ENCODE results near the gene NSMCE4A.
"Not testable (repeated sequence)": the region's sequence is repeated elsewhere in the genome, so short reads cannot be mapped to it uniquely, and the experiment has no call there.

NSMCE4A gene

GRCh38 chr10:122020226-122020625 is 45.2 kb upstream of the NSMCE4A start:
- DNase-seq = no peak
- no peak overlapping the region for H4K5ac ChIP-seq (ENCODE audit: low read length)
- H3K36me3 ChIP-seq (ENCODE audit: control insufficient read depth, insufficient read depth, low read length) = no peaks in the 10 kb centered on the region
- H3K4me2 ChIP-seq (ENCODE audit: low read length) = no peak overlapping the region
- H2BK15ac ChIP-seq (replicated peaks; ENCODE audit: low read depth) = no peak overlapping the region
- no CpG with 5 or more reads among the region's 6 CpGs for WGBS (ENCODE audit: extremely low coverage, insufficient coverage, low lambda C conversion rate)
- no peak overlapping the region for H3K27ac ChIP-seq (ENCODE audit: low read depth, low read length)
- H3K27me3 ChIP-seq (ENCODE audit: insufficient read depth, low read length, poor library complexity) = no peaks in the 10 kb centered on the region
- H3K4me3 ChIP-seq (ENCODE audit: low read length) = no peak overlapping the region
- peaks cover 2% of the 10 kb centered on the region for H3K4me1 ChIP-seq (ENCODE audit: control insufficient read depth, low read depth, low read length)
- no peak overlapping the region for H3K23ac ChIP-seq (ENCODE audit: low read length)
- H2AK5ac ChIP-seq (ENCODE audit: low read length) = no peak overlapping the region
- H4K8ac ChIP-seq (ENCODE audit: low read depth, low read length) = no peak overlapping the region
- H3K4ac ChIP-seq (ENCODE audit: low read depth, low read length) = no peak overlapping the region
- no peak overlapping the region for H3K56ac ChIP-seq (ENCODE audit: low read length)
- no peak overlapping the region for H2BK5ac ChIP-seq (ENCODE audit: low read length)
- no peak overlapping the region for H3K9ac ChIP-seq (ENCODE audit: low read length)
- H3K79me2 ChIP-seq (ENCODE audit: control insufficient read depth, insufficient read depth, low read length) = no peaks in the 10 kb centered on the region
- no peaks in the 10 kb centered on the region for H3K79me1 ChIP-seq (ENCODE audit: low read length)
- no peak overlapping the region for H3K18ac ChIP-seq (ENCODE audit: low read length)
- H2BK120ac ChIP-seq (ENCODE audit: low read depth, low read length) = no peak overlapping the region

GRCh38 chr10:122019414-122019975 is 44.5 kb upstream of the NSMCE4A start:
- H3K27ac ChIP-seq (ENCODE audit: low read depth, low read length) = no peak overlapping the region
- H2BK15ac ChIP-seq (replicated peaks; ENCODE audit: low read depth) = no peak overlapping the region
- H3K4me3 ChIP-seq (ENCODE audit: low read length) = no peak overlapping the region
- H3K9ac ChIP-seq (ENCODE audit: low read length) = no peak overlapping the region
- H3K79me1 ChIP-seq (ENCODE audit: low read length) = no peaks in the 10 kb centered on the region
- no peak overlapping the region for H4K5ac ChIP-seq (ENCODE audit: low read length)
- H3K36me3 ChIP-seq (ENCODE audit: control insufficient read depth, insufficient read depth, low read length) = no peaks in the 10 kb centered on the region
- H3K4ac ChIP-seq (ENCODE audit: low read depth, low read length) = no peak overlapping the region
- H2BK120ac ChIP-seq (ENCODE audit: low read depth, low read length) = no peak overlapping the region
- no peak overlapping the region for H4K8ac ChIP-seq (ENCODE audit: low read depth, low read length)
- H3K56ac ChIP-seq (ENCODE audit: low read length) = peak overlapping the region; percentile 68
- no peak overlapping the region for H2BK5ac ChIP-seq (ENCODE audit: low read length)
- no peaks in the 10 kb centered on the region for H3K27me3 ChIP-seq (ENCODE audit: insufficient read depth, low read length, poor library complexity)
- H3K23ac ChIP-seq (ENCODE audit: low read length) = no peak overlapping the region
- H3K4me2 ChIP-seq (ENCODE audit: low read length) = no peak overlapping the region
- no peaks in the 10 kb centered on the region for H3K79me2 ChIP-seq (ENCODE audit: control insufficient read depth, insufficient read depth, low read length)
- H3K18ac ChIP-seq (ENCODE audit: low read length) = no peak overlapping the region
- no peak overlapping the region for H2AK5ac ChIP-seq (ENCODE audit: low read length)
- DNase-seq = peak; percentile 28
- WGBS (ENCODE audit: extremely low coverage, insufficient coverage, low lambda C conversion rate) = no CpG with 5 or more reads among the region's 24 CpGs
- peaks cover 2% of the 10 kb centered on the region for H3K4me1 ChIP-seq (ENCODE audit: control insufficient read depth, low read depth, low read length)

DNA sequence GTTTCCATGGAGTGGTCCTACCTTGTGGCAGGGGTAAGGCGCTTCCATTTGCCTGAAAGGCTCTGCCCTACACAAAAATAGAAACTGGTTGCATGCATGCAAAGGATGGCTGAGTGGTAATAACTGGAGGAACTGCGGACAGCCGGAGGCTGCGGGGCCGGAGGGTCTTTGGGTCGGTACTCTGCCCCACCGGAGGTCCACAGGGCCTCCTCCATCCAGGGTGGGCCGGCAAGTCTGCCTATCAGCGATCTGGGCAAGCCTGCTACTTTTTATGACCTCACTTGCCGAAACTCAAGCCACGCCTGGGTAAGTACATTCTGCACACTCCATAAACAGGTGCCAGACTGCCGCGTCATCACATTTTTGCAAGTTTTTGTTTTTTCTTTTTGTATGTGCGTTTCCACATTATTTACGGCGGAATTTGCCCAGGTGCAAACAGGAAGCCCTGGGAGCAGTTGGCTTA is 44.0 kb upstream of the NSMCE4A start:
- Histone ChIP-seq H4K8ac (ENCODE audit: low read depth, low read length) (no peak overlapping the region), H3K56ac (ENCODE audit: low read length) (no peak overlapping the region), H2BK5ac (ENCODE audit: low read length) (no peak overlapping the region), H2AK5ac (ENCODE audit: low read length) (no peak overlapping the region), H2BK120ac (ENCODE audit: low read depth, low read length) (no peak overlapping the region), H3K18ac (ENCODE audit: low read length) (no peak overlapping the region), H3K79me1 (ENCODE audit: low read length) (no peaks in the 10 kb centered on the region), H3K27me3 (ENCODE audit: insufficient read depth, low read length, poor library complexity) (no peaks in the 10 kb centered on the region), H3K79me2 (ENCODE audit: control insufficient read depth, insufficient read depth, low read length) (no peaks in the 10 kb centered on the region), H3K23ac (ENCODE audit: low read length) (peak overlapping the region; percentile 9), H3K4me1 (ENCODE audit: control insufficient read depth, low read depth, low read length) (peaks cover 2% of the 10 kb centered on the region), H3K4me2 (ENCODE audit: low read length) (no peak overlapping the region), H2BK15ac (replicated peaks; ENCODE audit: low read depth) (no peak overlapping the region), H3K9ac (ENCODE audit: low read length) (no peak overlapping the region), H4K5ac (ENCODE audit: low read length) (no peak overlapping the region), H3K27ac (ENCODE audit: low read depth, low read length) (no peak overlapping the region), H3K4me3 (ENCODE audit: low read length) (no peak overlapping the region), H3K4ac (ENCODE audit: low read depth, low read length) (no peak overlapping the region), H3K36me3 (ENCODE audit: control insufficient read depth, insufficient read depth, low read length) (no peaks in the 10 kb centered on the region)
- no CpG with 5 or more reads among the region's 16 CpGs for WGBS (ENCODE audit: extremely low coverage, insufficient coverage, low lambda C conversion rate)
- no peak for DNase-seq

DNA sequence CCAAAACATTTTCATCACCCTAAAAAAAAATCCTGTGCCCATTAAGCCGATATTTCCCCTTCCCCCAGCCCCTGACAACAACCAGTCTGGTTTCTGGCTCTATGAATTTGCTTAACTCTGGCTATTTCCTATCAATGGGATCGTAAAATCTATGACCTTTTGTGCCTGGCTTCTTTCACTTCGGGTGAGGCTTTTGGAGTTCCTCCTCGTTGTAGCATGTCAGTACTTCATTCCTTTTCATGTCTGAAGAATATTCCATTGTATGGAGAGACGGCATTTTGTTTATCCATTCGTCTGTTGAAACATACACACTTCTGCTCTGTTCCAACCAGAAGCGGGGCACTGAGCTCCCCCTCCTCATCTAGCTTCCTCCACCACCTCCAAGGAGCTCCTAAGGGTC is 43.5 kb upstream of the NSMCE4A start:
- Histone ChIP-seq H3K36me3 (ENCODE audit: control insufficient read depth, insufficient read depth, low read length) (no peaks in the 10 kb centered on the region), H3K56ac (ENCODE audit: low read length) (no peak overlapping the region), H2BK120ac (ENCODE audit: low read depth, low read length) (no peak overlapping the region), H3K18ac (ENCODE audit: low read length) (no peak overlapping the region), H3K79me1 (ENCODE audit: low read length) (no peaks in the 10 kb centered on the region), H3K4ac (ENCODE audit: low read depth, low read length) (no peak overlapping the region), H4K8ac (ENCODE audit: low read depth, low read length) (no peak overlapping the region), H2BK5ac (ENCODE audit: low read length) (no peak overlapping the region), H2AK5ac (ENCODE audit: low read length) (no peak overlapping the region), H3K4me2 (ENCODE audit: low read length) (no peak overlapping the region), H3K4me3 (ENCODE audit: low read length) (no peak overlapping the region), H3K27ac (ENCODE audit: low read depth, low read length) (no peak overlapping the region), H3K79me2 (ENCODE audit: control insufficient read depth, insufficient read depth, low read length) (no peaks in the 10 kb centered on the region), H3K23ac (ENCODE audit: low read length) (no peak overlapping the region), H4K5ac (ENCODE audit: low read length) (no peak overlapping the region), H3K27me3 (ENCODE audit: insufficient read depth, low read length, poor library complexity) (no peaks in the 10 kb centered on the region), H2BK15ac (replicated peaks; ENCODE audit: low read depth) (no peak overlapping the region), H3K9ac (ENCODE audit: low read length) (no peak overlapping the region), H3K4me1 (ENCODE audit: control insufficient read depth, low read depth, low read length) (peaks cover 2% of the 10 kb centered on the region)
- DNase-seq = no peak
- no CpG with 5 or more reads among the region's 7 CpGs for WGBS (ENCODE audit: extremely low coverage, insufficient coverage, low lambda C conversion rate)

- not testable (repeated sequence) for H3K4ac ChIP-seq (ENCODE audit: low read depth, low read length); H3K4me2 ChIP-seq (ENCODE audit: low read length); H3K79me2 ChIP-seq (ENCODE audit: control insufficient read depth, insufficient read depth, low read length); H2BK15ac ChIP-seq (replicated peaks; ENCODE audit: low read depth); H2AK5ac ChIP-seq (ENCODE audit: low read length); H3K18ac ChIP-seq (ENCODE audit: low read length); H3K23ac ChIP-seq (ENCODE audit: low read length); H2BK5ac ChIP-seq (ENCODE audit: low read length); H3K36me3 ChIP-seq (ENCODE audit: control insufficient read depth, insufficient read depth, low read length); H3K27ac ChIP-seq (ENCODE audit: low read depth, low read length); H4K8ac ChIP-seq (ENCODE audit: low read depth, low read length); H4K5ac ChIP-seq (ENCODE audit: low read length); H3K56ac ChIP-seq (ENCODE audit: low read length); DNase-seq; H3K79me1 ChIP-seq (ENCODE audit: low read length); H3K4me1 ChIP-seq (ENCODE audit: control insufficient read depth, low read depth, low read length); H3K9ac ChIP-seq (ENCODE audit: low read length); H3K27me3 ChIP-seq (ENCODE audit: insufficient read depth, low read length, poor library complexity); H2BK120ac ChIP-seq (ENCODE audit: low read depth, low read length); H3K4me3 ChIP-seq (ENCODE audit: low read length)
- no CpG with 5 or more reads among the region's 4 CpGs for WGBS (ENCODE audit: extremely low coverage, insufficient coverage, low lambda C conversion rate)
These were observed 42.9 kb upstream of the NSMCE4A start for GRCh38 chr10:122017926-122018325.

DNA sequence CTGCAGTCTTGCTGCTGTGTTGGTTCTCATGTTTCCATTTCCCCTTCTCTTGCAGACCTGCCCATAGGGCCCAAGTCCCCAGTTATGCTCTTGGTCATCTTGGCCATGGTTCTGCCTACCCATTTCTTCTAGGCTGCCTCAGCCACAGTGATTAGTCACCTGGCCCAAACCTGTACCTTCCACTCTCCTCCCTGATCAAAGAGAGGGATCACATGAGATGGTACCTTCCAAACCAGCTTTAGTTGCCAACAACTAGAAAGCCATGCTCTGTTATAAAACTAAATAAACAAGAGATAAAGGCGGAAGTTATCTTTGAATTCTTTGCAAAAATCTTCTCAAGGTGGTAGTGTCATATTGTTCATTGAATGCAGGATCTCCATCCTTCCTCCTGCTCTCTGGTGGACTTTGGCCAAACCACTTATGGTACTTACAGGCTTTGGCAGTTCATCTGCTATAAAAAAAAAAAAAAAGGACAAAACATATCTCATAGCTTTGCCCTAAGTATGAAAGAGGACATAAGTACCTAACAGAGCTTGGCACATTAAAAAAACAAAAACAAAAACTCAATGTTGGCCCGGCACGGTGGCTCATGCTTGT is 39.7 kb upstream of the NSMCE4A start:
- no peak overlapping the region for H3K18ac ChIP-seq (ENCODE audit: low read length)
- no peaks in the 10 kb centered on the region for H3K79me1 ChIP-seq (ENCODE audit: low read length)
- no peak overlapping the region for H3K27ac ChIP-seq (ENCODE audit: low read depth, low read length)
- H3K36me3 ChIP-seq (ENCODE audit: control insufficient read depth, insufficient read depth, low read length) = no peaks in the 10 kb centered on the region
- no peak overlapping the region for H2BK5ac ChIP-seq (ENCODE audit: low read length)
- H3K4me2 ChIP-seq (ENCODE audit: low read length) = no peak overlapping the region
- no peak overlapping the region for H3K9ac ChIP-seq (ENCODE audit: low read length)
- H3K27me3 ChIP-seq (ENCODE audit: insufficient read depth, low read length, poor library complexity) = no peaks in the 10 kb centered on the region
- H2BK120ac ChIP-seq (ENCODE audit: low read depth, low read length) = no peak overlapping the region
- no peak overlapping the region for H4K5ac ChIP-seq (ENCODE audit: low read length)
- H3K79me2 ChIP-seq (ENCODE audit: control insufficient read depth, insufficient read depth, low read length) = no peaks in the 10 kb centered on the region
- peaks cover 2% of the 10 kb centered on the region for H3K4me1 ChIP-seq (ENCODE audit: control insufficient read depth, low read depth, low read length)
- H2AK5ac ChIP-seq (ENCODE audit: low read length) = no peak overlapping the region
- no peak overlapping the region for H3K56ac ChIP-seq (ENCODE audit: low read length)
- no peak overlapping the region for H4K8ac ChIP-seq (ENCODE audit: low read depth, low read length)
- no peak overlapping the region for H2BK15ac ChIP-seq (replicated peaks; ENCODE audit: low read depth)
- no peak overlapping the region for H3K4ac ChIP-seq (ENCODE audit: low read depth, low read length)
- no peak overlapping the region for H3K23ac ChIP-seq (ENCODE audit: low read length)
- H3K4me3 ChIP-seq (ENCODE audit: low read length) = no peak overlapping the region
- no peak for DNase-seq
- WGBS (ENCODE audit: extremely low coverage, insufficient coverage, low lambda C conversion rate) = no CpG with 5 or more reads among the region's 3 CpGs

All from mesendoderm (in vitro differentiated cells).